H1 (cell line): ENCODE measurements around the gene PTPN21. TPM values are rescaled to one million over a fixed set of nuclear protein-coding genes. Genes with fewer than 3 reads are reported as not detected.

Experiments used
- CTCF ChIA-PET: fragments of 300-600 bp; sonication (Branson Sonifier 250); formaldehyde crosslinking; loops from one replicate; lab custom pipeline; 2021; ENCODE audit not compliant: partially characterized antibody; lab: Charles Lee
- POLR2A ChIA-PET: fragments of 300-600 bp; sonication (Branson Sonifier 250); formaldehyde crosslinking; loops from one replicate; lab custom pipeline; 2021; ENCODE audit warnings: inconsistent platforms; ENCODE audit not compliant: partially characterized antibody; lab: Charles Lee
- DNase-seq, 2 experiments: peaks; one replicate each; pipeline versions ENCODE4 v3.0.0 to v3.0.0-alpha.2; 2010 to 2022; ENCODE audit warnings: low spot score in 2 of 2, low read depth in 1 of 2, mixed read lengths in 1 of 2
- FAIRE-seq: peaks from 2 replicates; lab custom pipeline; 2011; peaks lifted over from hg19 to GRCh38; lab: Jason Lieb, UNC
- H2AFZ ChIP-seq: 2 replicates; pipeline ENCODE4 v1.8.1; 2012; ENCODE audit warnings: low read length, inconsistent platforms
- H2AK5ac ChIP-seq: 2 replicates; pipeline ENCODE4 v1.6.1; 2013; ENCODE audit warnings: low read depth, low read length
- H2BK120ac ChIP-seq: replicated peaks from 2 replicates; pipeline ENCODE3; 2013; ENCODE audit warnings: low read depth, low read length, inconsistent platforms
- H2BK12ac ChIP-seq: 2 replicates; pipeline ENCODE4 v1.6.1; 2013; ENCODE audit warnings: low read depth, low read length
- H2BK15ac ChIP-seq: 2 replicates; pipeline ENCODE4 v1.6.1; 2013; ENCODE audit warnings: low read length
- H2BK20ac ChIP-seq: 2 replicates; pipeline ENCODE4 v1.6.1; 2013; ENCODE audit warnings: low read length
- H2BK5ac ChIP-seq: 2 replicates; pipeline ENCODE4 v1.6.1; 2013; ENCODE audit warnings: low read depth, low read length
- H3K14ac ChIP-seq: 2 replicates; pipeline ENCODE4 v1.6.1; 2013; ENCODE audit warnings: inconsistent platforms; ENCODE audit not compliant: insufficient read length
- H3K18ac ChIP-seq: 2 replicates; pipeline ENCODE4 v1.6.1; 2013; ENCODE audit warnings: low read length; ENCODE audit errors: extremely low read depth
- H3K23ac ChIP-seq: 2 replicates; pipeline ENCODE4 v1.6.1; 2013; ENCODE audit warnings: inconsistent platforms; ENCODE audit not compliant: insufficient read length
- H3K23me2 ChIP-seq: 2 replicates; pipeline ENCODE4 v1.6.1; 2013; ENCODE audit warnings: low read depth, low read length
- H3K27ac ChIP-seq: 2 replicates; pipeline ENCODE4 v1.6.1; 2011; ENCODE audit warnings: low read depth, low read length, inconsistent platforms
- H3K27me3 ChIP-seq, 4 experiments: replicated peaks in 1 of 4; 1 replicate in 1 of 4; 2 replicates in 3 of 4; pipeline versions ENCODE4 v1.6.1 to v1.8.1; 2011 to 2013; ENCODE audit warnings: low read length in 3 of 4, mild to moderate bottlenecking in 3 of 4, inconsistent platforms in 2 of 4, mixed read lengths in 2 of 4, moderate library complexity in 1 of 4; ENCODE audit not compliant: control insufficient read depth in 3 of 4, insufficient read depth in 3 of 4; ENCODE audit errors: extremely low read depth in 1 of 4
- H3K36me3 ChIP-seq, 4 experiments: 2 replicates each; pipeline versions ENCODE4 v1.6.1 to v1.8.1; 2011 to 2013; ENCODE audit warnings: mild to moderate bottlenecking in 4 of 4, low read length in 3 of 4, moderate library complexity in 2 of 4, control low read depth in 1 of 4, inconsistent platforms in 1 of 4; ENCODE audit not compliant: insufficient read depth in 4 of 4, control insufficient read depth in 2 of 4
- H3K4ac ChIP-seq: replicated peaks from 2 replicates; pipeline ENCODE3; 2013; ENCODE audit warnings: low read length, low read depth, mixed read lengths, inconsistent platforms; ENCODE audit not compliant: insufficient read length
- H3K4me1 ChIP-seq, 4 experiments: replicated peaks in 1 of 4; 1 replicate in 1 of 4; 2 replicates in 3 of 4; pipeline versions ENCODE4 v1.6.1 to v1.8.1; 2011 to 2013; ENCODE audit warnings: low read length in 3 of 4, inconsistent platforms in 2 of 4, mixed read lengths in 1 of 4; ENCODE audit not compliant: insufficient read depth in 4 of 4, control insufficient read depth in 3 of 4
- H3K4me2 ChIP-seq, 2 experiments: 2 replicates each; pipeline versions ENCODE4 v1.6.1 to v1.8.1; 2011 to 2013; ENCODE audit warnings: low read depth in 2 of 2, low read length in 2 of 2, control low read depth in 1 of 2, inconsistent platforms in 1 of 2, mild to moderate bottlenecking in 1 of 2; ENCODE audit not compliant: insufficient read depth in 1 of 2
- H3K4me3 ChIP-seq, 4 experiments: fragments of 200-600, 300-600 bp in 1 of 4; sonication (generic), shearing (Covaris generic), sonication (Bioruptor Twin) in 1 of 4; 2 replicates each; pipeline versions ENCODE4 v1.5.1 to v1.8.1; 2011 to 2016; ENCODE audit warnings: low read length in 4 of 4, low read depth in 3 of 4, control low read depth in 2 of 4, inconsistent platforms in 2 of 4, mild to moderate bottlenecking in 2 of 4, mixed read lengths in 1 of 4, moderate library complexity in 1 of 4; ENCODE audit not compliant: insufficient read depth in 2 of 4; ENCODE audit errors: extremely low read depth in 1 of 4
- H3K56ac ChIP-seq: replicated peaks from 2 replicates; pipeline ENCODE3; 2013; ENCODE audit warnings: low read depth, mild to moderate bottlenecking, mixed read lengths, low read length, inconsistent platforms; ENCODE audit not compliant: insufficient read length
- H3K79me1 ChIP-seq: 2 replicates; pipeline ENCODE4 v1.6.1; 2013; ENCODE audit warnings: low read depth, low read length, control low read depth
- H3K79me2 ChIP-seq, 2 experiments: 2 replicates each; pipeline versions ENCODE4 v1.6.1 to v1.8.1; 2012 to 2013; ENCODE audit warnings: low read length in 2 of 2, mild to moderate bottlenecking in 2 of 2, inconsistent platforms in 1 of 2; ENCODE audit not compliant: insufficient read depth in 2 of 2, control insufficient read depth in 1 of 2
- H3K9ac ChIP-seq, 4 experiments: replicated peaks in 1 of 4; 1 replicate in 1 of 4; 2 replicates in 3 of 4; pipeline versions ENCODE4 v1.6.1 to v1.8.1; 2011 to 2013; ENCODE audit warnings: low read depth in 3 of 4, low read length in 3 of 4, control low read depth in 2 of 4, mild to moderate bottlenecking in 2 of 4, moderate library complexity in 2 of 4, inconsistent platforms in 1 of 4; ENCODE audit errors: extremely low read depth in 1 of 4
- H3K9me3 ChIP-seq, 2 experiments: 2 replicates each; pipeline versions ENCODE4 v1.6.1 to v1.8.1; 2012 to 2013; ENCODE audit warnings: mild to moderate bottlenecking in 2 of 2, moderate library complexity in 2 of 2, control low read depth in 1 of 2, inconsistent platforms in 1 of 2, low read depth in 1 of 2, low read length in 1 of 2, mixed read lengths in 1 of 2; ENCODE audit not compliant: insufficient read depth in 2 of 2
- H4K20me1 ChIP-seq, 2 experiments: replicated peaks in 1 of 2; 2 replicates each; pipeline versions ENCODE3 to v1.8.1; 2011 to 2013; ENCODE audit warnings: inconsistent platforms in 2 of 2, low read length in 2 of 2, mild to moderate bottlenecking in 1 of 2; ENCODE audit not compliant: insufficient read depth in 2 of 2, control insufficient read depth in 1 of 2
- H4K5ac ChIP-seq: 2 replicates; pipeline ENCODE4 v1.6.1; 2013; ENCODE audit warnings: low read length, low read depth, mixed read lengths, inconsistent platforms; ENCODE audit not compliant: insufficient read length
- H4K8ac ChIP-seq: 2 replicates; pipeline ENCODE4 v1.8.0; 2013; ENCODE audit warnings: mild to moderate bottlenecking, moderate library complexity, low read length, inconsistent platforms; ENCODE audit not compliant: insufficient read depth; ENCODE audit errors: extremely low read depth
- H4K91ac ChIP-seq: replicated peaks from 2 replicates; pipeline ENCODE3; 2013; ENCODE audit warnings: low read length, mixed read lengths, inconsistent platforms; ENCODE audit not compliant: insufficient read length
- FOSL1 ChIP-seq: IDR thresholded peaks from 2 replicates; pipeline ENCODE4 v1.6.1; 2011; ENCODE audit warnings: mild to moderate bottlenecking, low read depth, low read length, moderate library complexity; ENCODE audit not compliant: insufficient read depth
- RFX5 ChIP-seq: IDR thresholded peaks from 2 replicates; pipeline ENCODE4 v1.6.1; 2011; ENCODE audit warnings: low read depth, low read length, improper control_type of control experiment, borderline replicate concordance
- RNF2 ChIP-seq: fragments of 200-900, 300-1000 bp; sonication (generic); IDR thresholded peaks from 2 replicates; pipeline ENCODE4 v1.7.1; 2016; ENCODE audit warnings: borderline replicate concordance, low read depth, mild to moderate bottlenecking, antibody characterized with exemption, low read length; ENCODE audit not compliant: poor library complexity, severe bottlenecking; ENCODE audit errors: missing control alignments
- SUZ12 ChIP-seq: fragments of 200-600 bp; sonication (generic); IDR thresholded peaks from 2 replicates; pipeline ENCODE4 v1.6.1; 2012; ENCODE audit warnings: mild to moderate bottlenecking, inconsistent platforms, low read length, moderate library complexity, mixed read lengths
- TBP ChIP-seq: IDR thresholded peaks from 2 replicates; pipeline ENCODE4 v1.6.1; 2011; ENCODE audit warnings: low read depth, low read length, improper control_type of control experiment
- WGBS, 2 experiments: shearing (Covaris generic) in 1 of 2; methylation state at CpG; one replicate each; pipeline versions ENCODE4 v1.1.6 to v1.1.7; 2013 to 2015; ENCODE audit warnings: low lambda C conversion rate in 2 of 2, mixed read lengths in 2 of 2, inconsistent platforms in 1 of 2, low coverage in 1 of 2, missing lambda C conversion rate in 1 of 2; ENCODE audit not compliant: insufficient replicate concordance in 2 of 2, insufficient coverage in 1 of 2, insufficient read length in 1 of 2; ENCODE audit errors: extremely low coverage in 1 of 2, missing lambda C conversion rate in 1 of 2; 5-methylcytosine and 5-hydroxymethylcytosine counted together
- polyA plus RNA-seq, 7 experiments: library from polyadenylated mRNA; depleted of rRNA in 3 of 7; stranded (reverse) in 5 of 7; unstranded in 2 of 7; fragments of >200 nt in 5 of 7; fragments of 200-250 nt in 2 of 7; gene quantifications; 1 replicate in 5 of 7; 2 replicates in 1 of 7; 4 replicates in 1 of 7; pipeline versions ENCODE4 v1.2.1 to v1.2.3, GENCODE V29; 2011 to 2013; ENCODE audit warnings: missing spikeins in 2 of 7, mixed read lengths in 2 of 7
- total RNA-seq: library from RNA; stranded (reverse); fragmentation: NEBNext Ultra II Directional; extraction: Animal tissue kit (Norgen Biotek cat#: 25700); gene quantifications from 2 replicates; pipeline ENCODE4 v1.2.1, GENCODE V29; 2021
- TF ChIP-seq, protein P1 (sequence below): IDR thresholded peaks from 2 replicates; pipeline ENCODE4 v1.6.1; 2012; ENCODE audit warnings: low read length, inconsistent platforms

PTPN21 gene
- total and polyA plus RNA-seq, 2 of the 8 experiments (the other 6 are each of a cell fraction or from before 2014, with no cell fraction given), result 6.5 to 16.1 TPM

DNA sequence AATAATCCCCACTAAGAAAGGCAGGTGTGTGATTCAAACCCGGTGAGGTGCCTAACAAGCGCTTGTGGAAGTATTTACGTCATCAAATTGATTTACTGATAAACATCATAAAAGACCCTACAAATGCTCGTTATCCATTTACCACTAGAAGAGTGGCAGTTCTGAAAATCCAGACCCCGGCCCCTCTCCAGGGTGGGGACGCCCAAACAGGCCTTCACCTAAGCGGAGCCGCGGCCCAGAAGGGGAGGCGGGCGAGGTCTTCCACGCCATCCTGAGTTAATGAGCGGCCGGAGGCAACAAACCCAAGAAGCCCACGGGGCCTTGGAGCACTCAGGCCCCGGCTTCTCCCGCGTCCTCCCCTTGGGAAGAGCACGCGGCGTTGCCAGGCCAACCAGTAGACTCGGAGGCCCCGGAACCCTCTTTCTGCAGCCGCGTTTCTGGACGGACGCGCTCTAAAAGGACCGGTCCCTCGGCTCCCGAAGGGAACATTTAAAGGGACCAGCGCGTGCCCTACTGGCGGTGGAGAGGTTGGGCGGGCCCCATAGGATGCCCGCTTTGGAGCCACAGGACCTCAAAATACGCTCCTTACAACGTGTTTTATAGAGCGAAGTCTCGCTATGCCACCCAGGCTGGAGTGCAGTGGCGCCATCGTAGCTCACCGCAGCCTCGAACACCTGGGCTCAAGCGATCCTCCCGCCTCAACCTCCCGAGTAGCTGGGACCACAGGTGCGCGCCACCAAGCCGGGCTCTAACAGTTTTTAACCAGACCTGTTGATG, 3.5 kb downstream of the PTPN21 start:
- H4K20me1 ChIP-seq, result no peaks in the 10 kb centered on the region
- ChIA-PET CTCF (interaction anchor here (0.6 to 3.5 kb wide), 10 partner anchors 10 to 361 kb away, joined by 3 to 21 read pairs (median 4); no protein-coding TSS in a partner anchor), POLR2A (interaction anchor here (0.6 to 2.8 kb wide), 4 partner anchors 10 to 229 kb away, joined by 3 to 12 read pairs (median 4); partner anchors contain the start of gene ZC3H14)
- H4K8ac ChIP-seq, result peak overlapping the region; percentile 82; the same call in 1 of the 2 replicates
- no peak overlapping the region; the same call in 1 of the 2 replicates for H3K18ac ChIP-seq
- no peaks in the 10 kb centered on the region for H3K27me3 ChIP-seq
- H3K79me1 ChIP-seq, result no peaks in the 10 kb centered on the region
- H3K79me2 ChIP-seq, result peaks cover 0 to 14% of the 10 kb centered on the region in 2 experiments; a peak in 3 of 4 replicates
- peaks cover 4 to 20% (median 9%) of the 10 kb centered on the region in 4 experiments; a peak in 6 of 8 replicates for H3K36me3 ChIP-seq
- H4K91ac ChIP-seq, result no peak overlapping the region
- H2AFZ ChIP-seq, result peak overlapping the region; percentile 55
- H3K4me3 ChIP-seq, result peak overlapping the region; percentile 57 to 69 (median 62)
- H3K14ac ChIP-seq, result no peak overlapping the region
- no peak overlapping the region for H3K4ac ChIP-seq
- H3K23me2 ChIP-seq, result peaks cover 6% of the 10 kb centered on the region; the same call in 1 of the 2 replicates
- DNase-seq, result peak in 1 of 2 experiments; percentile 96
- H3K4me2 ChIP-seq, result peak overlapping the region; percentile 56 to 79
- H4K5ac ChIP-seq, result no peak overlapping the region
- H2BK12ac ChIP-seq, result no peak overlapping the region
- 20% methylated on average over 50 of the region's 50 CpGs; no CpG with 5 or more reads in 1 of the 2 experiments for WGBS, 2 experiments
- no peak overlapping the region for H2BK120ac ChIP-seq
- H3K56ac ChIP-seq, result no peak overlapping the region
- H2AK5ac ChIP-seq, result no peak overlapping the region; the same call in 1 of the 2 replicates
- peaks cover 0 to 10% (median 3%) of the 10 kb centered on the region in 4 experiments; a peak in 3 of 7 replicates for H3K4me1 ChIP-seq
- H3K27ac ChIP-seq, result no peak overlapping the region
- no peaks in the 10 kb centered on the region for H3K9me3 ChIP-seq
- H2BK15ac ChIP-seq, result no peak overlapping the region
- H2BK20ac ChIP-seq, result no peak overlapping the region
- H3K23ac ChIP-seq, result no peak overlapping the region
- no peak for FAIRE-seq
- H3K9ac ChIP-seq, result peak overlapping the region in 3 of 4 experiments; percentile 38 to 45 (median 39); a peak in 5 of 7 replicates
- no peak overlapping the region for H2BK5ac ChIP-seq
- no peak for TF ChIP-seq RFX5
- 0 out of 2 replicates have a peak, but pooled peaks have one; percentile 32 for TF ChIP-seq FOSL1
- no peak for TF ChIP-seq SUZ12
- TF ChIP-seq RNF2, result no peak
- TF ChIP-seq, protein P1, sequence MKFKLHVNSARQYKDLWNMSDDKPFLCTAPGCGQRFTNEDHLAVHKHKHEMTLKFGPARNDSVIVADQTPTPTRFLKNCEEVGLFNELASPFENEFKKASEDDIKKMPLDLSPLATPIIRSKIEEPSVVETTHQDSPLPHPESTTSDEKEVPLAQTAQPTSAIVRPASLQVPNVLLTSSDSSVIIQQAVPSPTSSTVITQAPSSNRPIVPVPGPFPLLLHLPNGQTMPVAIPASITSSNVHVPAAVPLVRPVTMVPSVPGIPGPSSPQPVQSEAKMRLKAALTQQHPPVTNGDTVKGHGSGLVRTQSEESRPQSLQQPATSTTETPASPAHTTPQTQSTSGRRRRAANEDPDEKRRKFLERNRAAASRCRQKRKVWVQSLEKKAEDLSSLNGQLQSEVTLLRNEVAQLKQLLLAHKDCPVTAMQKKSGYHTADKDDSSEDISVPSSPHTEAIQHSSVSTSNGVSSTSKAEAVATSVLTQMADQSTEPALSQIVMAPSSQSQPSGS, result no peak
- peak; percentile 93 for TF ChIP-seq TBP
